Colonic mucosa (tissue), 4 donors: ENCODE data around the gene DDAH1. TPM values are rescaled to one million over a fixed set of nuclear protein-coding genes. Genes with fewer than 3 reads are reported as not detected.

Source experiments
- DNase-seq: peaks from one replicate; pipeline ENCODE4 v3.0.0-alpha.2; 2020
- H3K27ac ChIP-seq: fragments of 200-600 bp; one replicate; pipeline ENCODE4 v1.8.0; 2021
- H3K27me3 ChIP-seq: fragments of 200-600 bp; one replicate; pipeline ENCODE4 v1.8.0; 2021
- H3K36me3 ChIP-seq: fragments of 200-600 bp; one replicate; pipeline ENCODE4 v1.8.0; 2021
- H3K4me1 ChIP-seq: fragments of 200-600 bp; one replicate; pipeline ENCODE4 v1.8.0; 2021; ENCODE audit warnings: mild to moderate bottlenecking
- H3K4me3 ChIP-seq: fragments of 200-600 bp; one replicate; pipeline ENCODE4 v1.8.0; 2021
- H3K9ac ChIP-seq, 2 donors: one replicate each; pipeline ENCODE4 v1.7.0; 2013; ENCODE audit warnings: control low read depth in 2 of 2, low read depth in 2 of 2, low read length in 2 of 2
- H3K9me3 ChIP-seq: fragments of 200-600 bp; one replicate; pipeline ENCODE4 v1.8.0; 2021
- intact Hi-C: fragments of 100-400 bp; cut with DNase I; formaldehyde crosslinking; loops from one replicate; pipeline ENCODE4 v1.14.1; 2022
- total RNA-seq, 2 donors: library from RNA; stranded (reverse); fragmentation: NEBNext Ultra II Directional in 1 of 2; extraction: Animal tissue kit (Norgen Biotek cat#: 25700) in 1 of 2; gene quantifications; one replicate each; pipeline ENCODE4 v1.2.1, GENCODE V29; 2021
- TF ChIP-seq, protein P1 (sequence below): fragments of 200-600 bp; IDR thresholded peaks from one replicate; pipeline ENCODE4 v1.8.0; 2022; ENCODE audit warnings: antibody characterized with exemption, mild to moderate bottlenecking
- donor health status: healthy.
- donor health status: DM: no; HTN: no; CAD: no.
- donor health status: DM: no; HTN: no; CAD: no.

DDAH1 gene
- total RNA-seq, 2 donors from 2014 or later: 130 to 144 TPM

DNA sequence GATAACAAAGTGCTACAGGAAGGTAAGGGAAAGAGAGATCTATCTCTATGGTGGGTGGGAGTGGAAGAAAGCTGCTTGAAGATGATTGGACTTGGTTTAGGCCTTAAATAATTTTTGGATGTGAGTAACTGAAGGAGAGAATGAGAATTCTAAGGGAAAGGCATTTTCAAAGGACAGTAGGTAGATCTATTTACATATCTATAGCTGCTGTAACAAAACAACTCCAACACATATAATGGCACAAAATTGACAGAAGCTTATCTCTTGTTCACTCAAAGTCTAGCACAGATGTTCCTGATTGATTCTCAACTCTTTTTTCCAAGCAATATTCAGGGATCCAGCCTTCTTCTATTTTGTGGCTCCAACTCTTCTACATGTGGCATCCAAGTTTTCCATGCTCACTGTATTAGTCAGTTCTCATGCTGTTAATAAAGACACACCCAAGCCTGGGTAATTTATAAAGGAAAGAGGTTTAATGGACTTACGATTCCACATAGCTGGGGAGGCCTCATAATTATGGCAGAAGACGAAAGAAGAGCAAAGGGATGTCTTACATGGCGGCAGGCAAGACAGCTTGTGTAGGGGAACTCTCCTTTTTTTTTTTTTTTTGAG lies 3.1 kb upstream of the DDAH1 start:
- no peaks in the 10 kb centered on the region for H3K36me3 ChIP-seq
- no peak overlapping the region for H3K4me3 ChIP-seq
- H3K27ac ChIP-seq: no peak overlapping the region
- no peaks in the 10 kb centered on the region for H3K27me3 ChIP-seq
- no peaks in the 10 kb centered on the region for H3K4me1 ChIP-seq
- H3K9me3 ChIP-seq: no peaks in the 10 kb centered on the region
- TF ChIP-seq, protein P1, sequence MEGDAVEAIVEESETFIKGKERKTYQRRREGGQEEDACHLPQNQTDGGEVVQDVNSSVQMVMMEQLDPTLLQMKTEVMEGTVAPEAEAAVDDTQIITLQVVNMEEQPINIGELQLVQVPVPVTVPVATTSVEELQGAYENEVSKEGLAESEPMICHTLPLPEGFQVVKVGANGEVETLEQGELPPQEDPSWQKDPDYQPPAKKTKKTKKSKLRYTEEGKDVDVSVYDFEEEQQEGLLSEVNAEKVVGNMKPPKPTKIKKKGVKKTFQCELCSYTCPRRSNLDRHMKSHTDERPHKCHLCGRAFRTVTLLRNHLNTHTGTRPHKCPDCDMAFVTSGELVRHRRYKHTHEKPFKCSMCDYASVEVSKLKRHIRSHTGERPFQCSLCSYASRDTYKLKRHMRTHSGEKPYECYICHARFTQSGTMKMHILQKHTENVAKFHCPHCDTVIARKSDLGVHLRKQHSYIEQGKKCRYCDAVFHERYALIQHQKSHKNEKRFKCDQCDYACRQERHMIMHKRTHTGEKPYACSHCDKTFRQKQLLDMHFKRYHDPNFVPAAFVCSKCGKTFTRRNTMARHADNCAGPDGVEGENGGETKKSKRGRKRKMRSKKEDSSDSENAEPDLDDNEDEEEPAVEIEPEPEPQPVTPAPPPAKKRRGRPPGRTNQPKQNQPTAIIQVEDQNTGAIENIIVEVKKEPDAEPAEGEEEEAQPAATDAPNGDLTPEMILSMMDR: no peak
- no peak for DNase-seq
- no peak overlapping the region for H3K9ac ChIP-seq
- intact Hi-C loops: loop anchor here (5.0 to 10.0 kb wide), 2 partner anchors 63 to 126 kb away; no protein-coding TSS in a partner anchor

DNA sequence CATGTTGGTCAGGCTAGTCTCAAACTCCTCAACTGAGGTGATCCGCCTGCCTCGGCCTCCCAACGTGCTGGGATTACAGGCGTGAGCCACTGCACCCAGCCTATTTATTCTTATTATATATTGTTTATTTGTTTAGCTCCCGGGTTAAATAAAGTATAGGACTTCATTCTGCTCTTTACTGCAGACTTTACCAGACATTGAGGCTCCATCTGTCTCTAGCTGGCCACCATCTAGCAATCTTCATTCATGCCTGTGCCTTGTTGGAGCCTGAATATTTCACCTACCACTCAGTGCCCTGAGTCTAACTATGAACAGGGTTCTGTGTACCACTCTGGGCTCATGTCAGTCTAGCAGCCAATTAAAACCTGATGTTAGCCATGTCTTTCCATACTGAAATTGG lies 2.1 kb upstream of the DDAH1 start:
- H3K27me3 ChIP-seq: no peaks in the 10 kb centered on the region
- H3K27ac ChIP-seq: no peak overlapping the region
- H3K9ac ChIP-seq: no peak overlapping the region
- H3K9me3 ChIP-seq: no peaks in the 10 kb centered on the region
- intact Hi-C loops: loop anchor here (5.0 to 10.0 kb wide), 2 partner anchors 62 to 125 kb away; no protein-coding TSS in a partner anchor
- H3K36me3 ChIP-seq: no peaks in the 10 kb centered on the region
- H3K4me3 ChIP-seq: no peak overlapping the region
- no peaks in the 10 kb centered on the region for H3K4me1 ChIP-seq
- DNase-seq: no peak
- TF ChIP-seq, protein P1: no peak

DNA sequence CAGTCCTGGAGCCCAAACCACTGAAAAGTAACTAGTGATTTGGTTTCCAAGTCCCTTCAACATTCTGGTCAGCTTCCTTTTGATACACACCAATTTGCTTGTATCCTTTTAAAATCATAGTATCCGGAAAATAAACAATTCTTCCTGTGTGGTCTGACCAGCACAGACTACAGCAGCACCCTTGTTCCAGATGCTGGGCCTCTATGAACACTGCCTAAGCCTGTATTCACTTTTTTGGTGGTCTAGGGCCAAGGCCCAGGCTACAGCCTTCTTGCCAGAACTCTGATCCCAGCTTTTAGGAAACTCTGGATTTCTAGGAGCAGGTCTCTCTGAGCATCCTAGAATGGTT lies 801 bp upstream of the DDAH1 start:
- Histone ChIP-seq H3K4me3 (no peak overlapping the region), H3K27me3 (no peaks in the 10 kb centered on the region), H3K9me3 (no peaks in the 10 kb centered on the region), H3K9ac (peak overlapping the region; percentile 84 to 85), H3K27ac (peak overlapping the region; percentile 90), H3K4me1 (peaks cover 2% of the 10 kb centered on the region), H3K36me3 (no peaks in the 10 kb centered on the region)
- intact Hi-C loops: loop anchor here (5.0 to 10.0 kb wide), 2 partner anchors 61 to 123 kb away; no protein-coding TSS in a partner anchor
- TF ChIP-seq, protein P1: no peak
- DNase-seq: no peak

DNA sequence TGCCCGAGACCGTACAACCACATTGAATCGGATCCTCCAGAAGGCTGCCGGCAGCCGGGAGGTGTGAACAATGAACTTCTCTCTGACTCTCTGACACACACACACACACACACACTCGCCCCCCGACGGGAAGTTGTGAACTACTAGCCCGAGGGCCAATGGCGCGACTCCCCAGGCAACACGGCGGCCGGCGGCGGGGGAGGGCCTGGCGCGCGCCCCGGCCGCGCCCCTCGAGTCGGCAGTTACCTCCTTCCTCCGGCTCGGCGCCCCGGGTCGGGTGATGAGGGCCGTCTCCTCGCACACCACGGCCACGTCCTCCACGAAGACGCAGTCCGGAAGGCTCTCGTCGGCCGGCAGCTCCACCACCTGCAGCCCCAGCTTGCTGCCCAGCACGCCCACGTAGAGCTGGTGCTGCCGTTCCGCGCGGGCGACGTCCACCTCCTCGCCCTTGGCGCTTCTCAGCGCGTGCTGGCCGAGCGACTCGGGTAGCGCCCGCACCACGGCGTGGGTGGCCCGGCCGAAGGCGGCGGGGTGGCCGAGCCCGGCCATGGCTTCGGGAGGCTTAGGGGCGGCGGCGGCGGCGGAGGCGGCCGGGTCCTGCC lies 361 bp downstream of the DDAH1 start:
- no peaks in the 10 kb centered on the region for H3K9me3 ChIP-seq
- H3K4me3 ChIP-seq: peak overlapping the region; percentile 62
- TF ChIP-seq, protein P1: no peak
- H3K27me3 ChIP-seq: no peaks in the 10 kb centered on the region
- H3K27ac ChIP-seq: peak overlapping the region; percentile 90
- H3K4me1 ChIP-seq: peaks cover 9% of the 10 kb centered on the region
- H3K9ac ChIP-seq: peak overlapping the region; percentile 85 to 98
- H3K36me3 ChIP-seq: no peaks in the 10 kb centered on the region
- peak; percentile 80 for DNase-seq
- intact Hi-C loops: loop anchor here (5.0 to 10.0 kb wide), 2 partner anchors 60 to 122 kb away; no protein-coding TSS in a partner anchor

DNA sequence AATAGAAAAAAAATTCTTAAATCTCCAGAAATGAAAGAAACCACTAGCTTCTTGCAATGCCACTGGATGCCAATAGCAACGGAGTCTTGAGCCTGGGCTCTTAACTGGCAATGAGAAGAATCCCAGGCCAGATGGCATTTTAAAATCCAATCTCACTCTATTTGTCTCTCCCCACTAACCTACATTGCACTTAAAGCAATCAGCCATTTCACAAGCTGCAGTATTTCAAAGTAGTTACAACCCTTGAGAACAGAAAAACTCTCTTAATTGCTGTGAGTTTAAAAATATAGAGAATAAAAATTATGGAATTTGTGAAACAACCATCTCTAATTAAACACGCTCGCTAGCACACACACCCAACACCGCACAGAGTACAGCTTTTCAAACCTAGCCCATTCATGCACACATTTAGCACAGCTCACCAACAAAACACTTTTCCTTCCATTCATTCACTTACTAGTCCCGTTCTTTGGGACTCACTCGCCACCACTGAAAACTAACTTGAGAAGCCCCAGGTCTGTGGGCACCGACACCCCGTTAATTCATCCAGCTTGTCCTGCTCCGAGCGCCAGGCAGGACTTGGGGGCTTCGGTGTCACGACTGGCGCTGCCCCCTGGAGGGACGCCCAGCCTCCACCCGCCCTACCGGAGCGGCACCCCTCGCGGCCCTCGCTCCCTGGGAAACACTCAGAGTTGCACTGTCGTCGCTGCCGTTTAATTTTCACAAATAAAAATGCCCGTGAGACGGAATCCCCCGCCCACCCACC lies 1.0 kb downstream of the DDAH1 start:
- H3K27me3 ChIP-seq: no peaks in the 10 kb centered on the region
- peak overlapping the region; percentile 90 for H3K27ac ChIP-seq
- H3K36me3 ChIP-seq: no peaks in the 10 kb centered on the region
- TF ChIP-seq, protein P1: no peak
- peak overlapping the region; percentile 62 for H3K4me3 ChIP-seq
- H3K9me3 ChIP-seq: no peaks in the 10 kb centered on the region
- H3K9ac ChIP-seq: peak overlapping the region; percentile 85 to 98
- intact Hi-C loops: loop anchor here (10.0 kb wide), 1 partner anchor 59 kb away; no protein-coding TSS in a partner anchor
- no peak for DNase-seq
- peaks cover 9% of the 10 kb centered on the region for H3K4me1 ChIP-seq
